ENCODE measurements around the gene PTF1A. TPM values are rescaled to one million over a fixed set of nuclear protein-coding genes. Genes with fewer than 3 reads are reported as not detected.

Gene PTF1A
- total RNA-seq (2012; rRNA removed) (not detected in 2 replicates), polyA plus RNA-seq (2012; rRNA removed) (not detected in 2 replicates), Bru-seq, nascent RNA (not detected), BruChase-seq, experiment 1, labeled RNA remaining after a 6-hour chase (not detected), BruChase-seq, experiment 2, labeled RNA remaining after a 2-hour chase (not detected)
- polyA plus RNA-seq (2012; cell fraction: cytosol; rRNA removed) = not detected in 2 replicates
- polyA plus RNA-seq (2012; cell fraction: nucleus; rRNA removed; ENCODE audit: low replicate concordance) = not detected in 2 replicates
- long read RNA-seq = 0 reads

- WGBS, 2 experiments (ENCODE audit: extremely low coverage in 2 of 2, insufficient read length in 1 of 2) = 9% methylated on average over 39 of the region's 107 CpGs; no CpG with 5 or more reads in 1 of the 2 experiments
- no peak within 1 kb of the TSS for H3K56ac ChIP-seq (ENCODE audit: extremely low read depth, insufficient read depth, low read length)
- TF ChIP-seq MXI1 (IDR thresholded peaks at IDR 0.05; ENCODE audit: borderline replicate concordance, low read depth, low read length) (no peak), MAFK (IDR thresholded peaks at IDR 0.05; ENCODE audit: low read depth, low read length) (no peak), ELK1 (IDR thresholded peaks at IDR 0.05; ENCODE audit: borderline replicate concordance, low read depth, low read length) (no peak), POLR2A (IDR thresholded peaks at IDR 0.05; ENCODE audit: low read depth, low read length) (no peak), RCOR1 (IDR thresholded peaks at IDR 0.05; ENCODE audit: insufficient replicate concordance, low read length) (no peak), RAD21 (IDR thresholded peaks at IDR 0.05; ENCODE audit: low read length) (no peak), CEBPB (IDR thresholded peaks at IDR 0.05; ENCODE audit: low read depth, low read length) (no peak), MAZ (IDR thresholded peaks at IDR 0.05; ENCODE audit: borderline replicate concordance, low read depth, low read length) (no peak), CHD1 (IDR thresholded peaks at IDR 0.05; ENCODE audit: low read depth, low read length) (no peak), RFX5 (IDR thresholded peaks at IDR 0.05; ENCODE audit: low read depth, low read length) (no peak)
Observed at GRCh38 chr10:23191764-23192711, at the start of gene PTF1A. TSS of gene PTF1A (plus strand) at chr10:23192312. CDS start at chr10:23192531, 219 bp downstream.

More at GRCh38 chr10:23191764-23192711, at the start of gene PTF1A:
- H2BK5ac ChIP-seq (ENCODE audit: low read depth, low read length, poor library complexity, severe bottlenecking) = no peak within 1 kb of the TSS
- no peak within 1 kb of the TSS for H3K4ac ChIP-seq (ENCODE audit: low read depth, low read length)
- no peak within 1 kb of the TSS for H3K14ac ChIP-seq (replicated peaks; ENCODE audit: low read depth, low read length)
- H2BK15ac ChIP-seq (ENCODE audit: low read depth, low read length) = no peak within 1 kb of the TSS
- H2AK5ac ChIP-seq (ENCODE audit: low read depth, low read length) = no peak within 1 kb of the TSS
- no peak within 1 kb of the TSS for H4K8ac ChIP-seq (ENCODE audit: low read depth in 2 of 2, low read length in 2 of 2)
- peaks cover 58% of the 10 kb centered on the region for H3K27me3 ChIP-seq (ENCODE audit: control insufficient read depth, insufficient read depth, low read length)
- H3K4me2 ChIP-seq (ENCODE audit: low read depth, low read length) = no peak within 1 kb of the TSS
- H2BK20ac ChIP-seq (ENCODE audit: low read depth, low read length) = no peak within 1 kb of the TSS
- BruUV-seq (replicated peaks) = no TSS peak
- H4K5ac ChIP-seq (ENCODE audit: low read depth, low read length) = no peak within 1 kb of the TSS
- no peak within 1 kb of the TSS for H4K91ac ChIP-seq (ENCODE audit: insufficient read depth, low read depth, low read length)
- H3K9me3 ChIP-seq (ENCODE audit: control insufficient read depth, insufficient read depth, low read length) = peaks cover 4% of the 10 kb centered on the region; the same call in 1 of the 2 replicates
- H2BK120ac ChIP-seq (ENCODE audit: low read depth, low read length) = no peak within 1 kb of the TSS
- ChIA-PET CTCF (no interaction called here), POLR2A (ENCODE audit: unreplicated experiment) (no interaction called here)
- H4K20me1 ChIP-seq (ENCODE audit: insufficient read depth, low read length) = no peaks in the 10 kb centered on the region
- no peak within 1 kb of the TSS for H3K9ac ChIP-seq (ENCODE audit: low read depth, low read length)
- H3K9me1 ChIP-seq (ENCODE audit: insufficient read depth, low read length) = no peaks in the 10 kb centered on the region
- no peaks in the 10 kb centered on the region for H3K79me1 ChIP-seq (ENCODE audit: low read depth in 1 of 2, low read length in 2 of 2)
- H3K18ac ChIP-seq (ENCODE audit: low read depth, low read length) = no peak within 1 kb of the TSS
- H2AK9ac ChIP-seq (replicated peaks; ENCODE audit: low read depth, low read length, poor library complexity) = no peak within 1 kb of the TSS
- H3K36me3 ChIP-seq (ENCODE audit: control insufficient read depth, insufficient read depth, low read length) = no peaks in the 10 kb centered on the region
- dilution Hi-C loops (cut with HindIII; ENCODE audit: low sequenced_read_pairs, unreplicated experiment) (no loop called here), in situ Hi-C loops (cut with MboI; ENCODE audit: low sequenced_read_pairs) (no loop called here), intact Hi-C loops (cut with micrococcal nuclease) (no loop called here)
- DNase-seq (no peak), ATAC-seq (ENCODE audit: low read depth) (peak; percentile 29; the same call in 1 of the 2 replicates)
- H3K23ac ChIP-seq (ENCODE audit: low read depth, low read length) = no peak within 1 kb of the TSS
- no peak within 1 kb of the TSS for H3K27ac ChIP-seq (ENCODE audit: insufficient read depth, low read length)
- H3K4me3 ChIP-seq (ENCODE audit: insufficient read depth, low read depth, low read length) = no peak within 1 kb of the TSS
- no peaks in the 10 kb centered on the region for H3K4me1 ChIP-seq (ENCODE audit: control insufficient read depth, insufficient read depth, low read length)
- H2AFZ ChIP-seq (replicated peaks; ENCODE audit: low read length, poor library complexity) = peak within 1 kb of the TSS; percentile 43

Measured in IMR-90 (cell line).